ENCODE data around the gene TLCD3B.

DNA sequence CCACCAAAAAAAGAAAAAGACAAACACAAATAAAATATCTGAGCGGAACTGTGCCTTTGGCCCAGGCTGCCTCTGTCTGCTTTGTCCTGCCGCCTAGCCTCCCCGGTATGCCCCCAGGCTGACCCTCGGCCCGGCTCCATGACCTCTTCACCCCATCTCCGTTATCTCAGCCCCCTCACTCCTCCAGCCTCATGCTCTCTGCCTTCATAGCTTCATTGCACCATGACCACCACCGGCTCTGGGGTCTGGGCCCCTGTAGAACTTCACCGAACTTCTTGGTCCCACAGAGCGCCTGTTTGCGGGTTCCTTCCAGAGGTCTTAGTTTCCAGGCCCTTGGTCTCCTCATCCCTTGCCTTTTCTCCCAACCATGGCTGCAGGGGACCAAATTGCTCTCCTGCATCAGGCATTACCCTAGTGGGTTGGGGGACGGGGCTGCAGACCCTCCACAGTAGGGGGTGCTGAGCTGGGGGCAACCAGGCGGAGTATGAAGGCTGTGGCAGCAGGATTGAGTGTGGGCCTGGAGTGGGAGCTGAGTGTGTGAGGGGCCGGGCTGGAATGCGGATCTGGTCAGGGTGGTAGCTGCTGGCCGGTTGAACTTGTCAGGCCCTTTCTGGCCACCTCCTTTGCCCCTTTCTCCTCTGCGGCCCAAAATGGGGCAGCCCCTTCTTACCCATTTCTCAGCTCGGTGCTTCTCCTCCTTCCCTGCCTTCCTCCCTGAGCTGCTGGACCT is 42.6 kb downstream of the TLCD3B start:
- TF ChIP-seq, protein P1, sequence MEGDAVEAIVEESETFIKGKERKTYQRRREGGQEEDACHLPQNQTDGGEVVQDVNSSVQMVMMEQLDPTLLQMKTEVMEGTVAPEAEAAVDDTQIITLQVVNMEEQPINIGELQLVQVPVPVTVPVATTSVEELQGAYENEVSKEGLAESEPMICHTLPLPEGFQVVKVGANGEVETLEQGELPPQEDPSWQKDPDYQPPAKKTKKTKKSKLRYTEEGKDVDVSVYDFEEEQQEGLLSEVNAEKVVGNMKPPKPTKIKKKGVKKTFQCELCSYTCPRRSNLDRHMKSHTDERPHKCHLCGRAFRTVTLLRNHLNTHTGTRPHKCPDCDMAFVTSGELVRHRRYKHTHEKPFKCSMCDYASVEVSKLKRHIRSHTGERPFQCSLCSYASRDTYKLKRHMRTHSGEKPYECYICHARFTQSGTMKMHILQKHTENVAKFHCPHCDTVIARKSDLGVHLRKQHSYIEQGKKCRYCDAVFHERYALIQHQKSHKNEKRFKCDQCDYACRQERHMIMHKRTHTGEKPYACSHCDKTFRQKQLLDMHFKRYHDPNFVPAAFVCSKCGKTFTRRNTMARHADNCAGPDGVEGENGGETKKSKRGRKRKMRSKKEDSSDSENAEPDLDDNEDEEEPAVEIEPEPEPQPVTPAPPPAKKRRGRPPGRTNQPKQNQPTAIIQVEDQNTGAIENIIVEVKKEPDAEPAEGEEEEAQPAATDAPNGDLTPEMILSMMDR (IDR thresholded peaks at IDR 0.05), result no peak
- no peak for TF ChIP-seq POLR2A (IDR thresholded peaks at IDR 0.05)
